Upper lobe of right lung (tissue), 1 donor: Measurements from ENCODE around the gene PRR18. TPM values are rescaled to one million over a fixed set of nuclear protein-coding genes. Genes with fewer than 3 reads are reported as not detected.

ENCODE experiments used
- ATAC-seq: fragments of 200-7000 bp; cut with Tn5 transposase; one replicate; pipeline ENCODE4 v1.9.1; 2020; ENCODE audit warnings: mild to moderate bottlenecking, moderate library complexity
- DNase-seq: peaks from one replicate; pipeline ENCODE4 v3.0.0-alpha.2; 2020
- H3K27ac ChIP-seq: fragments of 200-600 bp; one replicate; pipeline ENCODE4 v1.8.0; 2022
- H3K27me3 ChIP-seq: fragments of 200-600 bp; one replicate; pipeline ENCODE4 v1.8.0; 2022; ENCODE audit warnings: mild to moderate bottlenecking
- H3K36me3 ChIP-seq: fragments of 200-600 bp; one replicate; pipeline ENCODE4 v1.8.0; 2022
- H3K4me1 ChIP-seq: fragments of 200-600 bp; one replicate; pipeline ENCODE4 v1.8.0; 2022
- H3K4me3 ChIP-seq: fragments of 200-600 bp; one replicate; pipeline ENCODE4 v1.8.0; 2022; ENCODE audit warnings: mild to moderate bottlenecking
- H3K9me3 ChIP-seq: fragments of 200-600 bp; one replicate; pipeline ENCODE4 v1.8.0; 2022
- intact Hi-C: fragments of 100-400 bp; cut with DNase I; formaldehyde crosslinking; loops from one replicate; pipeline ENCODE4 v1.11.0; 2022
- total RNA-seq: library from RNA; stranded (reverse); fragmentation: NEBNext Ultra II Directional; extraction: Animal tissue kit (Norgen Biotek cat#: 25700); gene quantifications from one replicate; pipeline ENCODE4 v1.2.1, GENCODE V29; 2021
- TF ChIP-seq, protein P1 (sequence below): fragments of 200-600 bp; IDR thresholded peaks from one replicate; pipeline ENCODE4 v1.8.0; 2022; ENCODE audit warnings: antibody characterized with exemption
- donor health status: DM: no; HTN: yes; CAD: no; lungs with severe emphysema.

PRR18 gene
- total RNA-seq, 1 donor from 2014 or later: not detected

- H3K9me3 ChIP-seq: no peaks in the 10 kb centered on the region
- no peak overlapping the region for H3K27ac ChIP-seq
- ATAC-seq (no peak), DNase-seq (no peak)
- intact Hi-C loops: no loop called here
- TF ChIP-seq, protein P1, sequence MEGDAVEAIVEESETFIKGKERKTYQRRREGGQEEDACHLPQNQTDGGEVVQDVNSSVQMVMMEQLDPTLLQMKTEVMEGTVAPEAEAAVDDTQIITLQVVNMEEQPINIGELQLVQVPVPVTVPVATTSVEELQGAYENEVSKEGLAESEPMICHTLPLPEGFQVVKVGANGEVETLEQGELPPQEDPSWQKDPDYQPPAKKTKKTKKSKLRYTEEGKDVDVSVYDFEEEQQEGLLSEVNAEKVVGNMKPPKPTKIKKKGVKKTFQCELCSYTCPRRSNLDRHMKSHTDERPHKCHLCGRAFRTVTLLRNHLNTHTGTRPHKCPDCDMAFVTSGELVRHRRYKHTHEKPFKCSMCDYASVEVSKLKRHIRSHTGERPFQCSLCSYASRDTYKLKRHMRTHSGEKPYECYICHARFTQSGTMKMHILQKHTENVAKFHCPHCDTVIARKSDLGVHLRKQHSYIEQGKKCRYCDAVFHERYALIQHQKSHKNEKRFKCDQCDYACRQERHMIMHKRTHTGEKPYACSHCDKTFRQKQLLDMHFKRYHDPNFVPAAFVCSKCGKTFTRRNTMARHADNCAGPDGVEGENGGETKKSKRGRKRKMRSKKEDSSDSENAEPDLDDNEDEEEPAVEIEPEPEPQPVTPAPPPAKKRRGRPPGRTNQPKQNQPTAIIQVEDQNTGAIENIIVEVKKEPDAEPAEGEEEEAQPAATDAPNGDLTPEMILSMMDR: no peak
- no peaks in the 10 kb centered on the region for H3K27me3 ChIP-seq
- no peaks in the 10 kb centered on the region for H3K4me1 ChIP-seq
- H3K4me3 ChIP-seq: no peak overlapping the region
- no peaks in the 10 kb centered on the region for H3K36me3 ChIP-seq
Observed at GRCh38 chr6:166267526-166267925, 40.7 kb downstream of the PRR18 start.

DNA sequence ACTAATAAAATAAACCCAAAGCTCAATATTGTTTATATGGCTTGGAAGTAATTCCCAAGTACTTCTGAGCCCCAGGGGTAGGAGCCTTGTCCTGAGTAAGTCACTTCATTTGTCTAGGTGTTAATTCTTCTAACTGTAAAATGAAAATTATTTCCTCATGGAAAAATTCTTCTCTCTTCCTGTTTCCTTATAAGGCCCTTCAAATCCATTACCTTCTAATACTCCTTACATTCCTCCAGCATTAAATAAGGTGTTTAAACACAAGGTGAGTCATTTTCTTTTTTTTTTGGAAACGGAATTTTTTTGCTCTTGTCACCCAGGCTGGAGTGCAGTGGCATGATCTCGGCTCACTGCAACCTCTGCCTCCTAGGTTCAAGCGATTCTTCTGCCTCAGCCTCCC, 41.9 kb downstream of the PRR18 start:
- H3K36me3 ChIP-seq: no peaks in the 10 kb centered on the region
- H3K27me3 ChIP-seq: no peaks in the 10 kb centered on the region
- H3K27ac ChIP-seq: no peak overlapping the region
- H3K4me3 ChIP-seq: no peak overlapping the region
- TF ChIP-seq, protein P1: no peak
- no peaks in the 10 kb centered on the region for H3K9me3 ChIP-seq
- DNase-seq (no peak), ATAC-seq (no peak)
- H3K4me1 ChIP-seq: no peaks in the 10 kb centered on the region
- intact Hi-C loops: no loop called here

GRCh38 chr6:166262743-166263515, 45.3 kb downstream of the PRR18 start:
- DNase-seq (no peak), ATAC-seq (no peak)
- no peak overlapping the region for H3K4me3 ChIP-seq
- no peaks in the 10 kb centered on the region for H3K36me3 ChIP-seq
- H3K27me3 ChIP-seq: no peaks in the 10 kb centered on the region
- no peaks in the 10 kb centered on the region for H3K9me3 ChIP-seq
- intact Hi-C loops: no loop called here
- no peak overlapping the region for H3K27ac ChIP-seq
- peaks cover 8% of the 10 kb centered on the region for H3K4me1 ChIP-seq
- TF ChIP-seq, protein P1: no peak

DNA sequence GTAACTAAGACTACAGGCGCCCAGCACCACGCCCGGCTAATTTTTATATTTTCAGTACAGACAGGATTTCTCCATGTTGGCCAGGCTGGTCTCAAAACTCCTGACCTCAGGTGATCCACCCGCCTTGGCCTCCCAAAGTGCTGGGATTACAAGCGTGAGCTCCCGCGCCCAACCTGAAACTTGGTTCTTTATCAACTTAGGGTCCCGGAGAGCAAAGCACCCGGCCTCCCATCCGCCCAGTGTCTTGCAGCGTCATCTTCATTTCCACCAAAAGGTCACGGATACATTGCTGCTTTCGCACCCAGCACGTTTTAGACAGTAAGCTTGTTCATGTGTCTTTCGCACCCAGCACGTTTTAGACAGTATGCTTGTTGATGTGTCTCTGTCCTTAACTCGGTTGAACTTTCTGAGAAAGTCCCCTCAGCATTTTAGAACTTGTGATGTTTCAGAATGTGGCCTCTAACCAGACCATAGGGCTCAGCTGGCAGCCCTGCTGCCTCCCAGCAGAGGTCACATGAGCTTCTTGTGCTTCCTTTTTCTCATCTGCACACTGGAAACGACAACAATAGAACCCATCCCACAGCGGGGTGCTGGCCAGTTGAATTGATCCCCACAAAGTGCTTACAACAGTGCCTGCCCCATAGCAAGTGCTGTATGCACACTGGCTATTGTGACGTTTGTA, 48.8 kb downstream of the PRR18 start:
- H3K27ac ChIP-seq: peak overlapping the region; percentile 79
- H3K4me1 ChIP-seq: peaks cover 11% of the 10 kb centered on the region
- ATAC-seq (peak; percentile 87), DNase-seq (no peak)
- no peak overlapping the region for H3K4me3 ChIP-seq
- no peaks in the 10 kb centered on the region for H3K27me3 ChIP-seq
- intact Hi-C loops: no loop called here
- H3K9me3 ChIP-seq: no peaks in the 10 kb centered on the region
- TF ChIP-seq, protein P1: no peak
- no peaks in the 10 kb centered on the region for H3K36me3 ChIP-seq

GRCh38 chr6:166258854-166259276, 49.3 kb downstream of the PRR18 start:
- no peaks in the 10 kb centered on the region for H3K36me3 ChIP-seq
- TF ChIP-seq, protein P1: no peak
- peaks cover 2% of the 10 kb centered on the region for H3K27me3 ChIP-seq
- intact Hi-C loops: no loop called here
- H3K4me3 ChIP-seq: no peak overlapping the region
- peaks cover 15% of the 10 kb centered on the region for H3K4me1 ChIP-seq
- H3K27ac ChIP-seq: peak overlapping the region; percentile 79
- ATAC-seq (peak; percentile 85), DNase-seq (peak; percentile 77)
- H3K9me3 ChIP-seq: no peaks in the 10 kb centered on the region
